Right lobe of liver (tissue), 6 donors: ENCODE results near the gene AARS2. TPM values are rescaled to one million over a fixed set of nuclear protein-coding genes. Genes with fewer than 3 reads are reported as not detected.

Experiments
- ATAC-seq, 4 donors: fragments of 200-7000 bp; cut with Tn5 transposase; one replicate each; pipeline ENCODE4 v1.9.1; 2020; ENCODE audit warnings: mild to moderate bottlenecking in 4 of 4, moderate library complexity in 4 of 4
- DNase-seq, 3 donors: peaks; one replicate each; pipeline ENCODE4 v3.0.0-alpha.2; 2020
- H3K27ac ChIP-seq, 3 donors: fragments of 200-600 bp; one replicate each; pipeline ENCODE4 v1.8.0; 2022
- H3K27me3 ChIP-seq, 2 donors: fragments of 200-600 bp; one replicate each; pipeline ENCODE4 v1.8.0; 2022
- H3K36me3 ChIP-seq, 4 donors: fragments of 200-600 bp; sonication (generic) in 1 of 4; one replicate each; pipeline versions ENCODE4 v1.5.1 to v1.8.0; 2017 to 2022; ENCODE audit warnings: control low read depth in 1 of 4
- H3K4me1 ChIP-seq, 4 donors: fragments of 200-600 bp; sonication (generic) in 1 of 4; one replicate each; pipeline versions ENCODE4 v1.5.1 to v1.8.0; 2017 to 2022; ENCODE audit warnings: control low read depth in 1 of 4
- H3K4me3 ChIP-seq, 3 donors: fragments of 200-600 bp; one replicate each; pipeline ENCODE4 v1.8.0; 2022
- H3K9me3 ChIP-seq, 4 donors: fragments of 200-600 bp; sonication (generic) in 1 of 4; one replicate each; pipeline versions ENCODE4 v1.5.1 to v1.8.0; 2017 to 2022; ENCODE audit warnings: control low read depth in 1 of 4
- CTCF ChIP-seq, 4 donors: fragments of 200-600 bp in 3 of 4; fragments of 450-650 bp in 1 of 4; IDR thresholded peaks; one replicate each; pipeline versions ENCODE4 v1.5.1 to v1.8.0; 2016 to 2022; ENCODE audit warnings: antibody characterized with exemption in 4 of 4, mild to moderate bottlenecking in 2 of 4
- POLR2A ChIP-seq: fragments of 450-650 bp; IDR thresholded peaks from one replicate; pipeline ENCODE4 v1.6.1; 2017; ENCODE audit warnings: antibody characterized with exemption, mild to moderate bottlenecking
- WGBS: methylation state at CpG from one replicate; pipeline ENCODE4 v1.1.6; 2018; ENCODE audit warnings: low coverage, low lambda C conversion rate; ENCODE audit not compliant: insufficient coverage; ENCODE audit errors: missing lambda C conversion rate; 5-methylcytosine and 5-hydroxymethylcytosine counted together
- intact Hi-C, 2 donors: fragments of 100-400 bp; cut with DNase I; formaldehyde crosslinking; loops; one replicate each; pipeline versions ENCODE4 v1.11.2 to v1.14.1; 2022
- total RNA-seq, 6 experiments: library from RNA; depleted of rRNA in 2 of 6; stranded (reverse); fragments of >200 nt in 2 of 6; fragmentation: NEBNext Ultra II Directional in 3 of 6; extraction: Animal tissue kit (Norgen Biotek cat#: 25700) in 3 of 6; gene quantifications; one replicate each; pipeline versions ENCODE4 v1.1.0 to v1.2.4, GENCODE V29; 2016 to 2023
- donor health status: DM: no; HTN: yes; CAD: no.
- donor health status: DM: no; HTN: no; CAD: no.
- donor health status: DM: no; HTN: no; CAD: no.
- donor health status: DM: no; HTN: yes; CAD: no.
- donor health status: DM: no; HTN: yes; CAD: no.

The AARS2 gene
- total RNA-seq, 6 experiments from 2014 or later, result 5.5 to 9.8 (median 7.0) TPM

- WGBS, result 16% methylated on average over 5 of the region's 5 CpGs
- Histone ChIP-seq H3K36me3 (no peaks in the 10 kb centered on the region), H3K27me3 (no peaks in the 10 kb centered on the region), H3K4me1 (peaks cover 0 to 16% (median 7%) of the 10 kb centered on the region in 4 donors), H3K4me3 (no peak overlapping the region), H3K9me3 (no peaks in the 10 kb centered on the region), H3K27ac (no peak overlapping the region)
- TF ChIP-seq POLR2A, result no peak
- peak; percentile 86 to 96 (median 94) for TF ChIP-seq CTCF (IDR thresholded peaks at IDR 0.05)
- peak in 1 of 3 donors; percentile 63 for DNase-seq
- intact Hi-C loops, result loop anchor here (5.0 kb wide), 1 partner anchor 69 kb away; no protein-coding TSS in a partner anchor
- peak; percentile 31 to 56 (median 42) for ATAC-seq
These were observed 45.0 kb downstream of the AARS2 start for GRCh38 chr6:44268095-44268628.

- no peak overlapping the region for H3K27ac ChIP-seq
- no peaks in the 10 kb centered on the region for H3K27me3 ChIP-seq
- H3K36me3 ChIP-seq, result no peaks in the 10 kb centered on the region
- ATAC-seq (no peak), DNase-seq (peak in 1 of 3 donors; percentile 27)
- intact Hi-C loops, result loop anchor here (5.0 kb wide), 1 partner anchor 70 kb away; no protein-coding TSS in a partner anchor
- H3K4me3 ChIP-seq, result no peak overlapping the region
- peaks cover 0 to 16% (median 7%) of the 10 kb centered on the region in 4 donors for H3K4me1 ChIP-seq
- whole genome bisulfite sequencing, result 73% methylated on average over 3 of the region's 10 CpGs
- H3K9me3 ChIP-seq, result no peaks in the 10 kb centered on the region
- TF ChIP-seq CTCF (IDR thresholded peaks at IDR 0.05) (no peak), POLR2A (no peak)
These were observed 45.9 kb downstream of the AARS2 start for GRCh38 chr6:44267252-44267651.

- intact Hi-C loops, result loop anchor here (5.0 kb wide), 1 partner anchor 71 kb away; no protein-coding TSS in a partner anchor
- TF ChIP-seq CTCF (IDR thresholded peaks at IDR 0.05), result no peak
- no peak for TF ChIP-seq POLR2A
- ATAC-seq, result no peak
- no peak overlapping the region for H3K27ac ChIP-seq
- H3K4me1 ChIP-seq, result peaks cover 0 to 16% (median 7%) of the 10 kb centered on the region in 4 donors
- no peaks in the 10 kb centered on the region for H3K36me3 ChIP-seq
- WGBS, result 73% methylated on average over 3 of the region's 3 CpGs
- peak in 1 of 3 donors; percentile 14 for DNase-seq
- no peaks in the 10 kb centered on the region for H3K27me3 ChIP-seq
- H3K9me3 ChIP-seq, result no peaks in the 10 kb centered on the region
- no peak overlapping the region for H3K4me3 ChIP-seq
These were observed 46.8 kb downstream of the AARS2 start for GRCh38 chr6:44266347-44266746.

DNA sequence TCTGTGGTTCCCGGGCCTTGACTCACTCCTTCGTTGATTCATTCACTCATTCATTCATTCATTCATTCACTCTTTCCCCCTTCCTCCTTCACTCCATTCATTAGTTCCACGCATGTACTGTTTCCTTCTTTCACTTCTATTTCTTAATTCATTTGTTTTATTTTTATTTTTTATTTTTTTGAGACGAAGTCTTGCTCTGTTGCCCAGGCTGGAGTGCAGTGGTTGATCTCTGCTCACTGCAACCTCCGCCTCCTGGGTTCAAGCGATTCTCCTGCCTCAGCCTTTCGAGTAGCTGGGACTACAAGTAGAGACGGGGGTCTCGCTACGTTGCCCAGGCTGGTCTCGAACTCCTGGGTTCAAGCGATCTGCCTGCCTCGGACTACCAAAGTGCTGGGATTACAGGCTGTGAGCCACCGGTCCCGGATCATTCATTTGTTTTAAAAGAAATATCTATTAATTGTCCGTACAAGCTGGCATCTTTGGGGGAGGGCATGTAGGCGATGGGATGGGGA is 47.4 kb downstream of the AARS2 start:
- ATAC-seq (no peak), DNase-seq (peak in 1 of 3 donors; percentile 51)
- TF ChIP-seq POLR2A (no peak), CTCF (IDR thresholded peaks at IDR 0.05) (no peak)
- Histone ChIP-seq H3K4me1 (peaks cover 0 to 16% (median 7%) of the 10 kb centered on the region in 4 donors), H3K27me3 (no peaks in the 10 kb centered on the region), H3K27ac (peak overlapping the region; percentile 58 to 88 (median 81)), H3K36me3 (no peaks in the 10 kb centered on the region), H3K4me3 (peak overlapping the region in 2 of 3 donors; percentile 67 to 97), H3K9me3 (no peaks in the 10 kb centered on the region)
- WGBS, result 60% methylated on average over 16 of the region's 17 CpGs
- intact Hi-C loops, result loop anchor here (5.0 kb wide), 1 partner anchor 72 kb away; no protein-coding TSS in a partner anchor
